Measurements from ENCODE around the gene ZFHX2.
A peak's percentile ranks its signal among the peaks of the same experiment; 100 is the strongest.

The ZFHX2 gene

GRCh38 chr14:23563473-23564180 is 12.1 kb upstream of the ZFHX2 start:
- DNase-seq: no peak
- in situ Hi-C loops (cut with HindIII; ENCODE audit: low pct_ligation_motif_present, low pct_unique_long_range_greater_than_20kb, low sequenced_read_pairs): no loop called here

GRCh38 chr14:23562822-23563472 is 11.4 kb upstream of the ZFHX2 start:
- DNase-seq: peak; percentile 48
- in situ Hi-C loops (cut with HindIII; ENCODE audit: low pct_ligation_motif_present, low pct_unique_long_range_greater_than_20kb, low sequenced_read_pairs): no loop called here

DNA sequence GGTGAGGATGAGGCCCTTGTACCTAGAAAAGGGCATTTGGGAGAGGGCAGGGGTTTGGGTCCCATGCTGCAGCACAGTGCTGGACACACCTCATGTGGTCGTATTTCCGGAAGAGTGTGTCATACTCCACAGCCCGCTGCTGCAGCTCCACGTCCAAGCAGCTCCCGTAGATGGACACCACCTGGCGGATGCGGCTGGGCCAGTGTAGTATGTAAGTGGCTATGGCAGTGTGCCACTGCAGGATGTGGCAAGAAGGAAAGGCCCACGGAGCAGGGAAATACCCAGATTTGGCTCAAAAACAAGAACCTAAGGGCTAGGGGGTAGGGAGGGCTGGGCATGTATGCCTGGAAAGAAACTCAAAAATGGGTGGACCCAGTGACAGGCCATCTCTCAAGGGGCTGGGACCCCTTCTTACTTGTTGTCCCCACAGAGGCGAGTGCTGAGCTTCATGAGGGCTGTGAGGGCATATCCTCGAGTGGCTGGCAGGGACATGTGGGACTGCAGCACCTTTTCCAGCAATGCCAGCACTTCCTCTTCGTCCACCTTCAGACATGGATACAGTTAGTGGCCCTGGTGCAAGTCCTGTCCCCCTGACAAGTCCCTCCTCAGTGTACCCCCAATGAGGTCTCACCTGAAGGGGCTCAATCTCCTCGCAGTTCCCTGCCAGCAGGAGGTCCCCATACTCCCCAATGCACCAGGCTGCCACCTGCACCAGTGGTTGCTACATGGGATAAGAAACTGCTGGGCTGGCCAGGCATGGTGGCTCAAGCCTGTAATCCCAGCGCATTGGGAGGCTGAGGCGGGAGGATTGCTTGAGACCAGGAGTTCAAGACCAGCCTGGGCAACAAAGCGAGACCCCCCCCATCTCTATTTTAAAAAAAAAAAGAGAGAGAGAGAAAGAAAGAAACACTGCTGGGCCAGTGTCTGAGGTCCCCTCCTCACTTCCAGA is 10.6 kb upstream of the ZFHX2 start:
- in situ Hi-C loops (cut with HindIII; ENCODE audit: low pct_ligation_motif_present, low pct_unique_long_range_greater_than_20kb, low sequenced_read_pairs): no loop called here
- DNase-seq: no peak

- DNase-seq: no peak
- in situ Hi-C loops (cut with HindIII; ENCODE audit: low pct_ligation_motif_present, low pct_unique_long_range_greater_than_20kb, low sequenced_read_pairs): no loop called here
These were observed 9.7 kb upstream of the ZFHX2 start for GRCh38 chr14:23561259-23561658.

GRCh38 chr14:23559926-23560520 is 8.5 kb upstream of the ZFHX2 start:
- in situ Hi-C loops (cut with HindIII; ENCODE audit: low pct_ligation_motif_present, low pct_unique_long_range_greater_than_20kb, low sequenced_read_pairs): no loop called here
- DNase-seq: no peak

DNA sequence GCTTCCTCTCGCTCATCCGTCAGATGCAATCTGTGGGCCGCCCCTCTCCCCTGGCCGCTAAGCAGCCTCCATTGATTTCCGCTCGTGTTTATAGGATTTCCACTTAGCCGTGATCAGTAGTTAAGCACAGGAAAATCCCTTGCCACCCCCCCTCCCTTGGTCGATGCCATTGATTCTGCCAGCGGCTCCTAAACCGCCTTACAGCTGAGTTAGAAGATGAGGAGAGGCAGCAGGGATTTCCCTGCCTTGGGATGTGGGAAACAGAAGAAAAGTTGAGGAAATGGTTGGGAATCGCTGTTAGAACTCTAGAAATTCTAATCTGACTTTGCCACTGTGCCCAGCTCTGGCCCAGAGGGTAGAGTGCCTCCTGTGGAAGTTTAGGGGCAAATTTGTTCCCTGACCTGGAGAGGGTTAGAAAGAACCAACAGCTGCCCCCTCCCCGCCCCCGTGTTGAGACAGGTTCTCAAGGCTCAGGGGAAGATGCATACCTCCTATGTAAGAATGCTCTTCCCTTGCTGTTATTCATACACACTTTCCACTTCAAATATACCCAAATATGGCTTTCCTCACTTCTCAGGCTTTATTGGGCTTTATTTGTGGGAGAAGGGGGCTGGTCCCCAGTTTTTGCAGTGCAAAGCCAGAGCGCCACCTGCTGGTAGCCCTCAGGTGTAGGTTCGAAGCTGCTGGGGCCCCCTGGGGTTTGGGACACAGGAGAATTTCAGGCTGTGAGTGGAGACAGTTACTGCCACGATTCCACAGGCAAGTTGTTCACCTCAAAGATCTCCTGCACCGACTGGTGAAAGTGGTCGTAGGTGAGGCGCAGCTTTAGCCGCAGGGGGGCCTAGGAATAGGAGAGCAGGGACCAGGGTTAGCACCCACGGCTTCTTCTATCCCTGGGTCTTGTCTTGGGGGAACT is 7.7 kb upstream of the ZFHX2 start:
- in situ Hi-C loops (cut with HindIII; ENCODE audit: low pct_ligation_motif_present, low pct_unique_long_range_greater_than_20kb, low sequenced_read_pairs): no loop called here
- peak; percentile 58 for DNase-seq

- in situ Hi-C loops (cut with HindIII; ENCODE audit: low pct_ligation_motif_present, low pct_unique_long_range_greater_than_20kb, low sequenced_read_pairs): no loop called here
These were observed 6.9 kb upstream of the ZFHX2 start for GRCh38 chr14:23558346-23559009.

DNA sequence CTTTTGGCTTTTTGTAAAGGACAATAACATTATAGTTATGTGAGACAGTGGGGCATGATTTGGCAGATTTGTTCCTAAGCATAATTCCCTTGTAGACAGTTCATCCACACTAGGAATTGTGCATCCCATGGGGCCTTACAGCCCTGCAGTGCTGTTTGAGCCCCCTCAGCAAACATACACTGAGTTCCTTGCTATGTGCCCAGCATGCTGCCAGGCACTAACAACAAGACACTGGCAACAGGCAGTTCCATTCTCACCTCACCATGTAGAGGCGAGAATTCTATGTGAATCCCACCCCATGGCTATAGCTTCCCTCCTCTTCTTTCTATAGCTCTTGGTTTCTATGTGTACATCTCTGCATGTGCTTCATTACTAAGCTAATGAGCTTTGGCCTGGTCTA is 6.4 kb upstream of the ZFHX2 start:
- in situ Hi-C loops (cut with HindIII; ENCODE audit: low pct_ligation_motif_present, low pct_unique_long_range_greater_than_20kb, low sequenced_read_pairs): no loop called here
- no peak for DNase-seq

More at GRCh38 chr14:23558346-23559009, 6.9 kb upstream of the ZFHX2 start:
- no peak for DNase-seq

DNA sequence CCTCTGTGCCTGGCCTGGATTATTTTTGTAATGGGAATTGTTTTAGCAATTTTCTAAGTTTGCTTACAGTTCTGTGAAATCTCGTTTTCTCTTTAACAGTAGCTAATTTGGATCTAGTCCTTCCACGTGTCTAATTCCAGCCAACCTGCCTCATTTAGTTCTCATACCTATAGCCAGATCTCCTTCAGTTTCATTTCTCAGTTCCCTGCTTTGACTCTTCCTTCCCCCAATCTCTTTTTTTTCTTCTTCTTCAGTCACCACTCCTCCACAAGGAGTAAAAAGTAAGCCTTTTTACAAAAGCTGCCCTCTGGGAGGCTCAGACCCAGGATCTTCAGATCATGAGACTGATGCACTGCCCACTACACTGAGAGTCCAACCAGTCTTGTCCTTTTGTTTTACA is 6.0 kb upstream of the ZFHX2 start:
- DNase-seq: no peak
- in situ Hi-C loops (cut with HindIII; ENCODE audit: low pct_ligation_motif_present, low pct_unique_long_range_greater_than_20kb, low sequenced_read_pairs): no loop called here

GRCh38 chr14:23556700-23557440 is 5.3 kb upstream of the ZFHX2 start:
- in situ Hi-C loops (cut with HindIII; ENCODE audit: low pct_ligation_motif_present, low pct_unique_long_range_greater_than_20kb, low sequenced_read_pairs): no loop called here
- no peak for DNase-seq

- peak; percentile 88 for DNase-seq
- in situ Hi-C loops (cut with HindIII; ENCODE audit: low pct_ligation_motif_present, low pct_unique_long_range_greater_than_20kb, low sequenced_read_pairs): no loop called here
These were observed 4.5 kb upstream of the ZFHX2 start, which contains the start of gene THTPA for GRCh38 chr14:23555882-23556699. TSS of gene THTPA (plus strand) at chr14:23556271. CDS start at chr14:23556758, 487 bp downstream.

DNA sequence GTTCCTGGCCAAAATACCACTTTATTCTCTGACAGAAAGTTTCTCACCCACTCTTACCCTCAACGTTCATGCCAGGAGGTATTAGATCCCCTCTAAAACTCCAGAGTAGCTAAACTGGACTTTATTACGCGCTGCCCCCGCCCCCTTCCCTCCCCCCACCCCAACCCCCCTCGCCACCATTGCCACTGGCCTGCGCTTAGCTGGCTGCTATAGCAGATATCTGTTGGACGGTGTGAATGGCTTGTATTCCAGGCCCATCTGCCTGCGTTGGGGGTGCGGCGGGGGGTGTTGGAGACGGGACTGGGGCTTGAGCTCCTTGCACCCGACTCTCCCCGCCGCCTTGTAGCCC is 3.9 kb upstream of the ZFHX2 start:
- no peak for DNase-seq
- in situ Hi-C loops (cut with HindIII; ENCODE audit: low pct_ligation_motif_present, low pct_unique_long_range_greater_than_20kb, low sequenced_read_pairs): no loop called here

DNA sequence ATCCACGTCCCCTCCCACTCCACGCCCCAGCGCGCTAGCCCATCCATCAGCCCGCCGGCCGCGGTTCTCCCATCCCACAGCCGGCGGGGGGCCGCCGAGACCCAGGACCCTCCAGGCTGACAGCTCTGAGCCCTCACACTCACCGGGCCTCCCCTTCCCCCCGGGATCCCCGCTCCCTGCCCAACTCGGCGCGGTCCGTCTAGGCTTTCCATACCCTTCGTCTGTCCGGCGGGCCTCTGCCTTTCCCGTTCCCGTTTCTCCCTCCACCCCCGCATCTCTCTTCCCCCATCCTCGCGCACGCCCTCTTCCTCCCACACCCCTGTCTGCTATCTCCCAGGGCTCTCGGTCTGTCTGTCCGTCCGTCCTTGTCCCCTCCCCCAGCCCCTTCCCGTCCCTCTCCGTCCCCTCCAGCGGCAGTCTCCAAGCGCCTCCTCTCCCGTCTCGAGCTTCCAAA is 726 bp downstream of the ZFHX2 start:
- no peak for DNase-seq

DNA sequence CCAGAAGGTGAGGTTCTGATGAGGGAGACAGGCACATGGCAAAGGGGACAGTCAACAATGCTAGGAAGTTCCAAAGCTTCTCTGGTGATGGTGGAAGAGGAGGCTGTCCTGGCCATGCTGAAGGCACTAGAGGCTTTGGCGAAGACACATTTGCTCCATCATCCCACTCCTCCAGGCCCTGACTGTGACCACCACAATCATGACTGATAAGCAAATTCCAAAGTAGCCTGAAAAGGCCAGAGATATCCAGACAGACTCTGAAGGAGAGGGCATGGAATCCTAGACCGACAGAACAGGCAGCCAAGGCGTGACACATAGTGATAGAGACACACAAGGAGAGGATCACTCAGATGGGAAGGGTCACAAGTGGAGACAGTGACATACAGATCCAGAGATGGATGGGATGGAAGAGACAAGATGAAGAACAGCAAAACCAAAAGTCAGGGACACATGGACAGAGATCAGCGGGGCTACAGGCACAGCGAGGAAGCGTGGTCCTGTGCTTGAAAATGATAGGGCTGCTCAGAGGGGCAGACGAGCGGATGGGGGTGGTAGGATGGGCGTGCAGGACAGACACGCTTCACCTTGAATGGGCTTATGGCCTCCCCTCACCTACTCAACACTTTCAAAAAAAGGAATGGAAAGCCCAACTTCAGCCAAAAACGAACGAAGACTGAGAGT is 1.3 kb downstream of the ZFHX2 start:
- in situ Hi-C loops (cut with HindIII; ENCODE audit: low pct_ligation_motif_present, low pct_unique_long_range_greater_than_20kb, low sequenced_read_pairs): no loop called here
- no peak for DNase-seq

More for the DNA sequence above, 726 bp downstream of the ZFHX2 start:
- in situ Hi-C loops (cut with HindIII; ENCODE audit: low pct_ligation_motif_present, low pct_unique_long_range_greater_than_20kb, low sequenced_read_pairs): no loop called here
